ENCODE results near the gene PKD2.

Gene PKD2

DNA sequence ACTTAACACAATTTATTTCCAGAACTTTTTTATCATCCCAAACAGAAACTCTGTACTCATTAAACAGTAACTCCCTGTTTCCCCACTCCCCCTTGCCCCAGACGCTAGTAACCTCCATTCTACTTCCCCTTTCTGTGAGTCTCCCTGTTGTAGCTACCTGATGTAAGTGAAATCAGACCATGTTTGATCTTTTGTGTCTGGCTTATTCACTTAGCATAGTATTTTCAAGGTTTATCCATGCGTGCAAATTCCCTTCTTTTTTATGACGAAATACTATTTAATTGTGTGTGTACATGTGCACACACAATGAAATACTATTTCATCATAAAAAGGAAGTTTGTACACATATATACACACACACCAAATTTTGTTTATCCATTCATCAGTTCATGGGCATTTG is 5.2 kb downstream of the PKD2 start:
- Histone ChIP-seq H3K4me3 (ENCODE audit: low read length) (no peak overlapping the region), H2AFZ (ENCODE audit: low read length) (no peak overlapping the region), H3K79me2 (ENCODE audit: low read length) (peaks cover 61% of the 10 kb centered on the region), H3K27ac (ENCODE audit: low read length) (no peak overlapping the region), H3K4me2 (ENCODE audit: low read depth, low read length) (no peak overlapping the region), H4K20me1 (ENCODE audit: insufficient read depth, low read length) (no peaks in the 10 kb centered on the region), H3K9ac (ENCODE audit: low read length) (no peak overlapping the region), H3K9me3 (replicated peaks; ENCODE audit: insufficient read depth, low read length) (no peaks in the 10 kb centered on the region), H3K9me2 (replicated peaks; ENCODE audit: insufficient read depth, low read length) (no peaks in the 10 kb centered on the region), H3F3A (ENCODE audit: insufficient read depth, low read length) (no peaks in the 10 kb centered on the region), H3K4me1 (ENCODE audit: low read length) (peaks cover 9% of the 10 kb centered on the region), H3K36me3 (replicated peaks; ENCODE audit: insufficient read depth, low read length) (no peaks in the 10 kb centered on the region), H3K27me3 (replicated peaks; ENCODE audit: insufficient read depth, low read length) (no peaks in the 10 kb centered on the region)
- DNase-seq, result no peak
- TF ChIP-seq EZH2phosphoT487 (IDR thresholded peaks at IDR 0.05; ENCODE audit: low read length) (no peak), EZH2 (optimal IDR thresholded peaks at IDR 0.05; ENCODE audit: low read depth, low read length) (no peak)

DNA sequence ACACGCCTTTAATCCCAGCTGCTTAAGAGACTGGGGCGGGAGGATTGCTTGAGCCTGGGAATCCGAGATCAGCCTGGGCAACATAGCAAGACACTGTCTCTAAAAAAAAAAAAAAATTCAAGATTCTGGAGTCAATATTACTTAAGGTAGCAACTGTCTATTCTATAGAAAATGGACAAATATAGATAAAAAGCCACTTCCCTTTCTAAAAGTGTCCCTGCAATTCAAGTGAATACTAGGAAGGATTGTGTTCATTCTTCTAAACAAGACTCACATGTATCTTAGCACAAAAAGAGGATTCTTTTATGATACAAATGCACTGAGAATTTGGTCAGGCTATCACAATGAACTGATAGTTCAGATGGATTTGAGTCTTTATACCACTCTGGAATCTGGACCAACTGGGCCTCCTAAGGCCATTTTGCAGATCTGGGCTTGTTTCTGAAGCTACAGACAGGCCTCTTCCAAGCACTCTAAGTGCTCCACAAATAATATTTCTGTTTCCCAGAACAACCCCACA is 7.0 kb downstream of the PKD2 start:
- Histone ChIP-seq H3K9me3 (replicated peaks; ENCODE audit: insufficient read depth, low read length) (no peaks in the 10 kb centered on the region), H3K36me3 (replicated peaks; ENCODE audit: insufficient read depth, low read length) (no peaks in the 10 kb centered on the region), H3K79me2 (ENCODE audit: low read length) (peaks cover 51% of the 10 kb centered on the region), H3K9ac (ENCODE audit: low read length) (no peak overlapping the region), H3K4me1 (ENCODE audit: low read length) (peaks cover 7% of the 10 kb centered on the region), H3K27ac (ENCODE audit: low read length) (no peak overlapping the region), H3K27me3 (replicated peaks; ENCODE audit: insufficient read depth, low read length) (no peaks in the 10 kb centered on the region), H3K4me3 (ENCODE audit: low read length) (no peak overlapping the region), H4K20me1 (ENCODE audit: insufficient read depth, low read length) (no peaks in the 10 kb centered on the region), H3F3A (ENCODE audit: insufficient read depth, low read length) (no peaks in the 10 kb centered on the region), H3K9me2 (replicated peaks; ENCODE audit: insufficient read depth, low read length) (no peaks in the 10 kb centered on the region), H3K4me2 (ENCODE audit: low read depth, low read length) (no peak overlapping the region), H2AFZ (ENCODE audit: low read length) (no peak overlapping the region)
- no peak for TF ChIP-seq EZH2 (optimal IDR thresholded peaks at IDR 0.05; ENCODE audit: low read depth, low read length)
- TF ChIP-seq, protein P1, sequence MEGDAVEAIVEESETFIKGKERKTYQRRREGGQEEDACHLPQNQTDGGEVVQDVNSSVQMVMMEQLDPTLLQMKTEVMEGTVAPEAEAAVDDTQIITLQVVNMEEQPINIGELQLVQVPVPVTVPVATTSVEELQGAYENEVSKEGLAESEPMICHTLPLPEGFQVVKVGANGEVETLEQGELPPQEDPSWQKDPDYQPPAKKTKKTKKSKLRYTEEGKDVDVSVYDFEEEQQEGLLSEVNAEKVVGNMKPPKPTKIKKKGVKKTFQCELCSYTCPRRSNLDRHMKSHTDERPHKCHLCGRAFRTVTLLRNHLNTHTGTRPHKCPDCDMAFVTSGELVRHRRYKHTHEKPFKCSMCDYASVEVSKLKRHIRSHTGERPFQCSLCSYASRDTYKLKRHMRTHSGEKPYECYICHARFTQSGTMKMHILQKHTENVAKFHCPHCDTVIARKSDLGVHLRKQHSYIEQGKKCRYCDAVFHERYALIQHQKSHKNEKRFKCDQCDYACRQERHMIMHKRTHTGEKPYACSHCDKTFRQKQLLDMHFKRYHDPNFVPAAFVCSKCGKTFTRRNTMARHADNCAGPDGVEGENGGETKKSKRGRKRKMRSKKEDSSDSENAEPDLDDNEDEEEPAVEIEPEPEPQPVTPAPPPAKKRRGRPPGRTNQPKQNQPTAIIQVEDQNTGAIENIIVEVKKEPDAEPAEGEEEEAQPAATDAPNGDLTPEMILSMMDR (IDR thresholded peaks at IDR 0.05; ENCODE audit: low read length), result no peak
- TF ChIP-seq EZH2phosphoT487 (IDR thresholded peaks at IDR 0.05; ENCODE audit: low read length), result no peak
- DNase-seq, result no peak

DNA sequence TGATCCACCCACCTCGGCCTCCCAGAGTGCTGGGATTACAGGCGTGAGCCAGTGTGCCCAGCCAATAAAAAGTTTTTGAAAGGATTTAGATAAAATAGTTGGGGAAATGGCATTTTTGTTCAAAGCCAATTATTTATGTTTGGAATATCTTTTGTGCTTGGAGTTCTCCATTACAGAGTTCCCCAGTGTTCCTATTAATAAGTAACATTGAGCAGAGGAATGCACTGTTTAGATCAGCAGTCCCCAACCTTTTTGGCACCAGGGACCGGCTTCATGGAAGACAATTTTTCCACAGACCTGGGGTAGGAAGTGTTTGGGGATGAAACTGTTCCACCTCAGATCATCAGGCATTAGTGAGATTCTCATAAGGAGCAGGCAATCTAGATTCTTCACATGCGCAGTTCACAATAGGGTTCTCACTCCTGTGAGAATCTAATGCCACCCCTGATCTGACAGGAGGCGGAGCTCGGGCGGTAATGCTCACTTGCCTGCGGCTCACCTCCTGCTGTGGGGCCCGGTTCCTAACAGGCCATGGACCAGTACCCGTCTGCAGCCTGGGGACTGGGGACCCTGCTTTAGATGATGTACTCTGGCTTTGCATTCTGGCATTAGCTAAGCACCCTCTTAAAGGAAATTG is 8.3 kb downstream of the PKD2 start:
- TF ChIP-seq, protein P1 (IDR thresholded peaks at IDR 0.05; ENCODE audit: low read length), result no peak
- no peak for TF ChIP-seq EZH2 (optimal IDR thresholded peaks at IDR 0.05; ENCODE audit: low read depth, low read length)
- TF ChIP-seq EZH2phosphoT487 (IDR thresholded peaks at IDR 0.05; ENCODE audit: low read length), result no peak
- H3K27ac ChIP-seq (ENCODE audit: low read length), result no peak overlapping the region
- no peak overlapping the region for H3K4me3 ChIP-seq (ENCODE audit: low read length)
- H3K36me3 ChIP-seq (replicated peaks; ENCODE audit: insufficient read depth, low read length), result no peaks in the 10 kb centered on the region
- H3F3A ChIP-seq (ENCODE audit: insufficient read depth, low read length), result no peaks in the 10 kb centered on the region
- H4K20me1 ChIP-seq (ENCODE audit: insufficient read depth, low read length), result no peaks in the 10 kb centered on the region
- no peak overlapping the region for H3K4me2 ChIP-seq (ENCODE audit: low read depth, low read length)
- H3K79me2 ChIP-seq (ENCODE audit: low read length), result peaks cover 39% of the 10 kb centered on the region
- DNase-seq, result no peak
- H3K9ac ChIP-seq (ENCODE audit: low read length), result no peak overlapping the region
- H3K9me2 ChIP-seq (replicated peaks; ENCODE audit: insufficient read depth, low read length), result no peaks in the 10 kb centered on the region
- H2AFZ ChIP-seq (ENCODE audit: low read length), result no peak overlapping the region
- H3K27me3 ChIP-seq (replicated peaks; ENCODE audit: insufficient read depth, low read length), result no peaks in the 10 kb centered on the region
- no peaks in the 10 kb centered on the region for H3K9me3 ChIP-seq (replicated peaks; ENCODE audit: insufficient read depth, low read length)
- no peaks in the 10 kb centered on the region for H3K4me1 ChIP-seq (ENCODE audit: low read length)

Data from MM.1S (cell line).